ENCODE data around the gene TAPBP.
A peak's percentile ranks its signal among the peaks of the same experiment; 100 is the strongest.
"Not testable (repeated sequence)": the region's sequence is repeated elsewhere in the genome, so short reads cannot be mapped to it uniquely, and the experiment has no call there.

The TAPBP gene

DNA sequence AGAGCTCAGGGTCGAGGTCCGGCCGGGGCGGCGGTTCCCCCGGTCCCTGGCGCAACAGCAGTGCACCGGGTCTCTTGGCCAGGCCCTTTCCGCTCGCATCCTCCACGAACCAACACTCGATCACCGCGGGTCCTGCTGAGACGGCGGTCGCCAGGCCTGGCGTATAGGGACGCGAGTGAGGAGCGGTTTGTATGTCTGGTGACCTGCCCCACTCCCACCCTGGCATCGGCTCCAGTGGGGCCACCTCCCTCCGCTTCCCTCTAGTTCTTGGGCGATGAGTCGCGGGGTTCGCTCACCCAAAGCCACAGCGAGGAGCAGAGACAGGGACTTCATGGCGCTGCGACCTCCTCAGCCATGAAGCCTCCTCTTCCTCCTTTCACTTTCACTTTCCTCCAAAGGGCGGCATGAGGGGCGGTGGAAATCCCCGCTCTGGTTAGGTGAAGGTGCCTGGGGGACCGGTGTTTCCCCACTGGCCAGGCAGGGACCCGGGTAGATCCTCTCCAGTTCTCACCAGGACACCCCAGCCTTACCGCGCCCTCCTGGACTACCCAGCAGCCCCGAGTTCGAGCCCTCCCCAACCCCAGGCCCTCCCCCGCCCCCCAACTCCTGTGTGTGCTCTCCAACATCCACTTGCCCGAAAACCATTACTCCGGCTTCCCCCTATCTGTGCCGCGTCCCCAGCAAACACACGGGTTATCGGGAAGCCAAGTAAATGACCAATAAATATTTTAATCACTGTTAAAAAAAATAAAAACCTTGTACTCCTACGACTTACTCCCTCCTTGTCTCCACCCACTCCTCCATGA is at the start of gene TAPBP:
TSS of gene TAPBP (minus strand) at position 370 of the 806 bp plus-strand sequence. CDS start at position 333, 37 bp downstream.
- DNase-seq, result peak in 36 of 56 donors; percentile 13 to 76 (median 56)

DNA sequence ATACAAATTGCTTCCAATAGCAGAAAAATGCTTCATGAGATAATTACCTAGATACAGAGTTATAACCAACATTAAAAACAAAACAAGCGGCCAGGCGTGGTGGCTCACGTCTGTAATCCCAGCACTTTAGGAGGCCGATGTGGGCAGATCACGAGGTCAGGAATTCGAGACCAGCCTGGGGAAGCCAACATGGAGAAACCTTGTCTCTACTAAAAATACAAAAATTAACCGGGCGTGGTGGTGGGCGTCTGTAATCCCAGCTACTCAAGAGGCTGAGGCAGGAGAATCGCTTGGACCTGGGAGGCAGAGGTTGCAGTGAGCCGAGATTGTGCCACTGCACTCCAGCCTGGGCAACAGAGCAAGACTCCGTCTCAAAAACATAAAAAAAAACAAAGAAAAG is 49.6 kb upstream of the TAPBP start:
- DNase-seq, result not testable (repeated sequence)

DNA sequence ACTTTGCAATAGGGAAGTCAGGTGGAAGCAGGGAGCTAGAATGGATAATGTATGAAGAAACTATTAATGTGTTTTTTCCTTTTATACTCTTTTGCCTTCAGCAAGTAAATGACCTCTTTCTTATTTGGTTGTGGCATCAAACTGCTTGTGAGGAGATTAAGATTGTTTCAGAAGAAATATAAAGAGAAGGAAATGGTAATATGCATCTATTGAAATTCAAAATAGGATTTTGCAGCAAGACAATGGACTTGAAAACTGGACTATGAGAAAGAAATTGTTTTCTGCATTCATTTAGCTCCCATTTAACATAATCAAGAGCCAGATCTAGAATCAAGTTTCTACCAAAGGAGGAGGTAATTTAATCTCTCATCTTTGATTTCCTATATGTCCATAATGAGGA is 45.5 kb upstream of the TAPBP start:
- no peak for DNase-seq

DNA sequence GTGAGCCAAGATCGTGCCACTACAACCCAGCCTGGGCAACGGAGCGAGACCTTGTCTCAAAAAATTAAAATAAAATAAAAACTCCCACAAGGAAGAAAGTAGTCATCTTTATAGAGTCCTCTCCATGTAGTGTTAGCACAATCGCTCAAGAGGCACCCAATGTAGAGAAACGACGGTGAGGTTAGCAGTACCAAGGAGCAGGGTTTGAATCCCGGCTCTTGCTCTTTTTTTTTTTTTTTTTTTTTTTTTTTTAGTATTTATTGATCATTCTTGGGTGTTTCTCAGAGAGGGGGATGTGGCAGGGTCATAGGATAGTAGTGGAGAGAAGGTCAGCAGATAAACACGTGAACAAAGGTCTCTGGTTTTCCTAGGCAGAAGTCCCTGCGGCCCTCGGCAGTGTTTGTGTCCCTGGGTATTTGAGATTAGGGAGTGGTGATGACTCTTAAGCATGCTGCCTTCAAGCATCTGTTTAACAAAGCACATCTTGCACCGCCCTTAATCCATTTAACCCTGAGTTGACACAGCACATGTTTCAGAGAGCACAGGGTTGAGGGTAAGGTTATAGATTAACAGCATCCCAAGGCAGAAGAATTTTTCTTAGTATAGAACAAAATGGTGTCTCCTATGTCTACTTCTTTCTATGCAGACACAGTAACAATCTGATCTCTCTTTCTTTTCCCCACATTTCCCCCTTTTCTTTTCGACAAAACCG is 43.4 kb upstream of the TAPBP start:
- not testable (repeated sequence) for DNase-seq

DNA sequence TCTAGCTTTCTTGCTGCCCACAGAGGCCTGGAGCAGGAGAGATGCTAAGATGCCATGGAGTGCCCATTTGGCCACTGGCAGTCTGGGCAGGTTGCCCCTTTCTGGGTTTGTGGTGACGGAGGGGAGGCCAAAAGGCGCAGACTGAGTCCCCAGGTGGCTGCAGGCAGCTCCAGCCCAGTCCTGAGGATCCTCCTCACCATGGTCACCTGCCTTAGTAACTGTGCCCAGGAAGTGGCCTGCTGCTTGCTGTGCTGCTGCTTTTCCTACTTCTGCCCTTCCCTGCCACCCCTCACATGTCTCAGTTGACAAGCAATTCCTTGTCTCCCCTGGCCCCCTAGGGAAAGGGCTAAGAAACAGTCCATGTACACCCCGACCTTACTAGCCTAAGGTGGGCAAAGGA is 42.4 kb upstream of the TAPBP start:
- no peak for DNase-seq

DNA sequence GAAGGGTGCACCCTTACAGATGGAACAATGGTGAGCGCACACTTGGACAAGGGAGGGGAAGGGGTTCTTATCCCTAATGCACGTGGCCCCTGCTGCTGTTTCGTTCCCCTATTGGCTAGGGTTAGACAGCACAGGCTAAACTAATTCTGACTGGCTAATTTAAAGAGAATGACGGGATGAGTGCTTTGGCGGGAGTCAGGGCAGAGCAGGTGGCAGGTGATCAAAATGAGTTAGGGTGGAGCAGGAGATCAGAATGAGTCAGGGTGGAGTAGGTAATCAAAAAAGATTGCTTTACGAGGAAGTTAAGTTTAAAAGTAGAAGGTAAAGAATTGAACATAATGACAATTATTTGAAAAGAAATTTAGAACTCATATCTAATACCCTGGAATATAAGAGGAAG is 42.0 kb upstream of the TAPBP start:
- not testable (repeated sequence) for DNase-seq

DNA sequence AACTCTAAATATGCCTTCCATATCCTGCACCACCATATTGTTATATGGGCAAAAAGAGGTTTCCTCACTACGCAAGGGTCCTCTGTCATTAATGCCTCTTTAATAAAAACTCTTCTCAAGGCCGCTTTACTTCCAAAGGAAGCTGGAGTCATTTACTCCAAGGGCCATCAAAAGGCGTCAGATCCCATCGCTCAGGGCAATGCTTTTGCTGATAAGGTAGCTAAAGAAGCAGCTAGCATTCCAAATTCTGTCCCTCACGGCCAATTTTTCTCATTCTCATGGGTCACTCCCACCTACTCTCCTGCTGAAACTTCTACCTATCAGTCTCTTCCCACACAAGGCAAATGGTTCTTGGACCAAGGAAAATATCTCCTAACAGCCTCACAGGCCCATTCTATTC is 33.9 kb upstream of the TAPBP start:
- no peak for DNase-seq

DNA sequence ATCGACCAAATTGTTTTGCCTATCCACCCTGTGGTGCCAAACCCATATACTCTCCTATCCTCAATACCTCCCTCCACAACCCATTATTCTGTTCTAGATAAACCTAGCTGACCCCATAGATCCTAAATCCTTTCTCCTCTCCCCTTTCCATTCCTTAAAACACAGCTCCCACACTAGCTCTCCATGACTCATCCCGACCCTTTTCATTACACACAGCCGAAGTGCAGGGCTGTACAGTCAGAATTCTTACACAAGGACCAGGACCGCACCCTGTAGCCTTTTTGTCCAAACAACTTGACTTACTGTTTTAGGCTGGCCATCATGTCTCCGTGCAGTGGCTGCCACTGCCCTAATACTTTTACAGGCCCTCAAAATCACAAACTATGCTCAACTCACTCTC is 33.1 kb upstream of the TAPBP start:
- DNase-seq, result not testable (repeated sequence)

DNA sequence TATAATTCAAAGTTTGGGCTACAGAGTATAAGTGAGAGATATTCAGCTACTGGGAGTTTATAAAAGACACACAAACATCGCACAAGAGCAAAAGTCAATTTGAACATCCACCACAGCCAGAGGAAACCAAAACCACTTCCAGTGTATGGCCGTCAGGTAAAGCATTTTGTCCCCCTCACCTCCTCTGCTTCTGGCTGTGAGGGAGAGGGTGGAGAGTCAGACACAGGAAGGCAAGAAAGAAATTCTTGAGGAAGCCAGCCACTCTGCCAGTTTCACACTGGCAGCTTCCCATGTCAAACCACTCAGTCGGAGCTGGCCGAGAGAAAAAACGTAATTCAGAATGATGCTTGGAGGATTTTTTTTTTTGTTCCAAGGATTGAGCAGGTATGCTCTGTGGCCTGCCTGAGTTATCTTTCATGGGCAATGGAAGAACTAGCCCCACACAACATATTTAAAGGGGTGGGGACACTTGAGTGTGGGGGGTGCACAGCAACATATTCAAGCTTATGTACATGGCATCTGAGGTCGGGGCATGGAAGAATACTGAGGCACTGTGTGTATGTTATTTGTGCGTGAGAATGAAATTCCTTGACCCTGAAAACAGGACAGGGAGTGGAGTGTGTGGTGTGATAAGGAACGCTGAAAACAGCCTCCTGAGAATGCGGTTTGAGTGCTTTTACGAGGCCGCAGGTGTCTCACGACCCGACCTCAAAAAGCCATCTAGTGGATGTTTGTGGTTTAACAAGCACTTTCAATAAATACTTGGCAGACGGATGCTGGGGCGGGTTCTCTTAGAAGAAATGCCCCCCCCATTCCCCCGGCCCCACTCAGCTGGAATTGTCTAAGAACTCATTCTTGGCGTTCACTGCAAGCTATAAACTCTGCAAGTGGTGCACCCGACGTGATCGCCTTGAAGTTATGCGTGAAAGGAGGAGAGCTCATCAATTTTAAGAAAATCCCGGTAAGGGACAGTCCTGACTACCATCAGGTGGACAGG is 31.1 kb upstream of the TAPBP start:
- peak in 18 of 56 donors; percentile 1 to 41 (median 6) for DNase-seq

DNA sequence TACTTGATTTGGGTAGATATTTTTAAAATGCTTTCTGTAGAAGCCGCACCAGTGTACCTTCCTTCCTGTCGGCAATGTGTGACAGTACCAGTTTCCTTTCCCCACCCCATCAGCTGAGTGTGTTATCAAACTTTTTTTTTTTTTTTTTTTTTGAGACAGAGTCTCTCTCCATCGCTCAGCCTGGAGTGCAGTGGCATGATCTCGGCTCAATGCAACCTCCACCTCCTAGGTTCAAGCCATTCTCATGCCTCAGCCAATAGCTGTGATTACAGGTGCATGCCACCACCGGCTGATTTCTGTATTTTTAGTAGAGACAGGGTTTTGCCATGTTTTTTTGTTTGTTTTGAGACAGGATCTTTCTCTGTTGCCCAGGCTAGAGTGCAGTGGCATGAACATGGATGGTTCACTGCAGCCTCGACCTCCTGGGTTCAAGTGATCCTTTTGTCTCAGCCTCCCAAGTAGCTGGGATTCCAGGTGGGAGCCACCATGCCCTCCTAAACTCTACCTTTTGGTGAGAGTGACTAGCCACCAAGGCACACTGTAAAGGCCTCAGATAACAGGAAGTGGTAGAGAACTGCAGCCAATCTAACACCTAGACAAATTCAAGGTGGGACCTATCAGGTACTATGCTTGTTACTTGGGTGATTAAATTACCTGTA is 30.2 kb upstream of the TAPBP start:
- no peak for DNase-seq

DNA sequence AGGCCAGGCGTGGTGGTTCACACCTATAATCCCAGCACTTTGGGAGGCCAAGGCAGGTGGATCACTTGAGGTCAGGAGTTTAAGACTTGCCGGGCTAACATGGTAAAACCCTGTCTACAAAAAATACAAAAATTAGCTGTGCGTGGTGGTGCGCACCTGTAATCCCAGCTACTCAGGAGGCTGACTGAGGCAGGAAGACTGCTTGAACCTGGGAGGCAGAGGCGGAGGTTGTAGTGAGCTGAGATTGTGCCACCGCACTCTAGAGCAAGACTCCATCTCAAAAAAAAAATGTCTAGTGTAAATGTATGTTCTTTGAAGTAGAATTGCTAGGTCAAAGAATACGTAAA is 29.7 kb upstream of the TAPBP start:
- DNase-seq, result not testable (repeated sequence)

DNA sequence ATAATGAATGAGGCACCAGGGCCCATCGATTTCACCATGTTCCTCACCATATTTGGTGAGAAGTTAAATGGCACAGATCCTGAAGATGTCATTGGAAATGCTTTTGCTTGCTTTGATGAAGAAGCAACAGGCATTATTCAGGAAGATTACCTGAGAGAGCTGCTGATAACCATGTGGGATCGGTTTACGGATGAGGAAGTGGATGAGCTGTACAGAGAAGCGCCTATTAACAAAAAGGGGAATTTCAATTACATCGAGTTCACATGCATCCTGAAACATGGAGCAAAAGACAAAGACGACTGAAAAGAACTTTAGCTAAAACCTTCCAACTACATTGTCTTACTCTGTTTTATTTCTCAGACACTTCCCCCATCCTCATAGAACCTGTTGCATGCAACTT is 25.3 kb upstream of the TAPBP start:
- no peak for DNase-seq

DNA sequence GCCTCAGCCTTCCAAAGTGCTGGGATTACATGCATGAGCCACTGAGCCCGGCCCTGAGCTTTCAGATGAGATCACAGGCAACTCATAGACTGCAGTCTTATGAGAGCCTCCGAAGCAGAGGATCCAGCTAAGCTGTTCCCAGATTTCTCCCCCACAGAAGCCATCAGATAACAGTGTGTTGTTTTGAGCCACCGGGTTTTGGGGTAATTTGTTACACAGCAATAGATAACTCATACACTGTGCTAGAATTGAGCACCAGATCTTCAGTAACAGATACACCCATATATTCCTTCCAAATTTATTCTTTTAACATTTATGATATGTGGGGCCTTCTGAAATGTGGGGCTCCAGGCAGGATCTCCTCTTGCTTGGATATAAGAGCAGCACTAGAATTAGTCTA is 22.6 kb upstream of the TAPBP start:
- DNase-seq, result no peak

DNA sequence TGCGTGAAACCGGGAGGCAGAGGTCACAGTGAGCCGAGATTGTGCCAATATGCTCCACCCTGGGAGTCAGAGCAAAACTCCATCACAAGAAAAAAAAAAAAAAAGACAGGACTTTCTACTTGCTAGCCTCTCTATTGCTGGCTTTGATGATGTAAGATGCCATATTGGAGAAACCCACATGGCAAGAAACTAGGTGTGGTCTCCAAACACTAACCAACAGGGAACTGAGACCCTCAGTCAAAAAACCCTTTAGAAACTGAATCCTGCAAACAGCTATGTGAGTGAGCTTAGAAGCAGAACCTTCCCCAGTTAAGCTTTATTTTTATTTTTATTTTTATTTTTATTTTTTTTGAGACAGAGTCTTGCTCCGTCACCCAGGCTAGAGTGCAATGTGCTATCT is 22.0 kb upstream of the TAPBP start:
- DNase-seq, result no peak

DNA sequence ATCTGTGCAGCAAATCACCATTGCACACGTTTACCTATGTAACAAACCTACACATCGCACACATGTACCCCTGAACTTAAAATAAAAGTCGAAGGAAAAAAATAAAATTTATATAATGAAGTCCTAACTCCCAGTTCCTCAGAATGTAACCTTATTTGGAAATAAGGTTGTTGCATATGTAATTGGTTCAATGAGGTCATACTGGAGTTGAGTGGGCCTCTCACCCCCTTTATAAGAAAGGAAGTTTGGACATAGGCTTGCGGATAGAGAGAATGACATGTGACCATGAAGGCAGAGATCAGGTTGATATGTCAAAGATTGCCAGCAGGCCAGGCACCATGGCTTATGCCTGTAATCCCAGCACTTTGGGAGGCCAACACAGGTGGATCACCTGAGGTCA is 19.8 kb upstream of the TAPBP start:
- DNase-seq, result no peak

DNA sequence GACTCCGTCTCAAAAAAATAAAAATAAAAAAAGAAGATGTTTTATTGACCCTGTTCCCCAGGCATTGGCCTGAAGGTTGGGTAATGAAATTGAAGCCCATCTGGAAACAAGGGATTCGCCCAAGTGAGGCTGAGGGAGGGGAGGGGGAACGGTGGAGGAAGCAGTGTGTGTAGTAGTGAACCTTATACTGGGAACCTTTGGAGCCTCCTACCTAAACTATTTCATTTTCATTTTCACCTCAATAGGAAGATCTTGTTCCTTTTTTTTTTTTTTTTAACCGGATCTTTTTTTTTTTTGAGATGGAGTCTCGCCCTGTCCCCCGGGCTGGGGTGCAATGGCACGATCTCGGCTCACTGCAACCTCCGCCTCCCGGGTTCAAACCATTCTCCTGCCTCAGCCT is 16.9 kb upstream of the TAPBP start:
- no peak for DNase-seq

DNA sequence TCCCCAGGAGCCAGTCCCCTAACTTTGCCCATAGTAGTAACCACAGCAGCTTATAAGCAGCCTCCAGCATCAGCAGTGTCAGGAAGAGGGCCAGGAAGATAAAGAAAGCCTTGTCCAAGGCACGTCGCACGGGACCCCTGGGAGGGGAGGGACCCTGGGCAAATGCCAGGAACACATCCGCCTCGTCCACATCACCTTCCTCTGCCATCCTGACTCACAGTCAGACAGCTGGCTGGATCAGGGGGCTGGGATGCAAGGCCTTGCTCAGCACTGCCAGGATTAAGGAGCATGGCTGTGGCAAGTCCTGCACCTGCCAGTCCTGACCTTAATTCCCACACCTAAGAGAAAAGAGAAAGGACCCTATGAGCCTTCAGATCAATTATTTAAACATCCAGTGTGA is 15.2 kb upstream of the TAPBP start:
- no peak for DNase-seq

DNA sequence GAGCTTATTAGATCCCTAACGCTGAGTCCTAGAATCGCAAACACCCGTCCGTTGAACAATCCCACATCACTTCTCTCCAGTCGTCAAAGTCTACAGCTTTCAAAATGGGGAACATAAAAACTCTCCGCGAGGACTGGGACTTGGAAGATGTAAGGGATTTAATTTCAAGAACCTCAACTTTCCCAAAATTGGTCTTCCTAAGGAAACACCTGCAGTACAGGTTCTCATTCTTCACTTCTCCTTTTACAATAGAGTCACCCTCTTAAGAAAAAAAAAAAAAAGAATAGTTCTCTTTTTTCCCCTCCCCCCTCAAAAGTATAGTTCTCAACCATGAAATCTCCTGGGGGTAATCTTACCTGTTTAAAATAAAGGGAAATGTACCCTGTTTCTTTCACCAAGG is 10.2 kb upstream of the TAPBP start:
- no peak for DNase-seq

DNA sequence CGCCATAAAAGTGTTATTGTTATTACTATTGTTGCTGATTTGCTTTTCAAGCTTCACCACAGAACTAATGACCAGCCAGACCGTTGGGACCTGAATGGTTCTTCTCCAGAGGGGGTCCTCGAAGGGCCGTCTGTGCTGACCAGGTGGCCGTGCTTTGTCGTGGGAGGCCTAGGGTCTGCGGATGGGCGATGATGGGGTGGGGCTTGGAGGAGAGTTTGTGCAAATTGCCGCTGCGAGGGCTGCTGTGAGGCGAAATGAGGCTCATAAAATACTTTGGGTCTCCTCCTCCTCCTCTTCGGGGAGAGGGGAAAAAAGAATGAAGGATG is 9.7 kb upstream of the TAPBP start:
- peak in 1 of 56 donors; percentile 63 for DNase-seq

DNA sequence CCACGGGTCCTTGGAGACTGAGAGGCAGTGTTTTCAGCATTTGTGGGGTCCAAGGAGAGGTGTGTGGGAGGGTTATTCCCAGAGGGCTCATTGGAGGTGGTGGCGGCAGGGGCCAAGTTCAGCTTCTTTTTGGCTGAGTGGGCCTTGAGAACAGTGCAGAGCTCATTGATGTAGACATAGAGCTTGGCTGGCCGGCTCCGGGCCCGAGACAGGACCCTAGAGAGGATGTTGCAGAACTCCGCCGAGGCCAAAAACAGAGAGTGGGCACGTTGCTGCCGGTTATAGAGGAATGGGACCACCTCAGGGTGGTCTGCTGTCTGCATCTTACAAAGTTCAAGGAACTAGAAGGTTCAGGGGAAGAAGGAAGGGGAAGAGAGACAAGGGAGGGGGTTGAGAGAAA is 7.3 kb upstream of the TAPBP start:
- DNase-seq, result no peak

Data from amygdala (tissue), 56 donors.